ENCODE data around the gene CHADL. TPM values are rescaled to one million over a fixed set of nuclear protein-coding genes. Genes with fewer than 3 reads are reported as not detected.

Gene CHADL
- total and polyA plus RNA-seq, 2 of the 4 experiments (the other 2 are of a cell fraction): 0.18 to 0.53 TPM

DNA sequence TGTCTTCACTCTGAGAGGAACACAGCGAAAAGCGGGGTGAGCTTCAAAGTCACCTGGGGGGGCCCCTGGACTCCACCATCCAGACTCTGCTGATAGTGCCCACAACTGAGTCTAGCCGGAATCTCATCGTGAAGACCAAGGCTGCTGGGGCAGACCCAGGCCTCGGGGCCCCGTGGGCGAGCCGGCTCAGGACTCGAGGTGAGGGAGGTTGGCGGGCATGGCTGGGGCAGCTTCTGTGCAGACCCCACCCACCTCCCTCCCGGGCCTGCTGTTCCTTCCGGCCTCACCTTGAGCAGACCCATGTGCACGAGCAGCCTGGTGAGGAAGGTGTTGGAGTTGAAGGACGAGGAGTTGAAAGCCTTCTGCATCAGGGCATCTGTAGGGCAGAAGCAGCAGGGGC is 8.7 kb upstream of the CHADL start:
- no peak overlapping the region for H3K14ac ChIP-seq (replicated peaks; ENCODE audit: low read depth, low read length)
- no TSS peak for BruUV-seq (replicated peaks)
- H3K9ac ChIP-seq (ENCODE audit: low read depth, low read length): no peak overlapping the region
- no peak overlapping the region for H4K8ac ChIP-seq (ENCODE audit: low read depth in 2 of 2, low read length in 2 of 2)
- no peaks in the 10 kb centered on the region for H3K27me3 ChIP-seq (ENCODE audit: control insufficient read depth, insufficient read depth, low read length)
- no peak overlapping the region for H4K5ac ChIP-seq (ENCODE audit: low read depth, low read length)
- no peak overlapping the region for H3K4me3 ChIP-seq (ENCODE audit: insufficient read depth, low read depth, low read length)
- H3K4me1 ChIP-seq (ENCODE audit: control insufficient read depth, insufficient read depth, low read length): peaks cover 2% of the 10 kb centered on the region; the same call in 1 of the 2 replicates
- no peak overlapping the region for H3K18ac ChIP-seq (ENCODE audit: low read depth, low read length)
- H3K4me2 ChIP-seq (ENCODE audit: low read depth, low read length): no peak overlapping the region
- ChIA-PET CTCF (no interaction called here), POLR2A (ENCODE audit: unreplicated experiment) (no interaction called here)
- no peak overlapping the region for H2AK5ac ChIP-seq (ENCODE audit: low read depth, low read length)
- peaks cover 84% of the 10 kb centered on the region for H3K36me3 ChIP-seq (ENCODE audit: control insufficient read depth, insufficient read depth, low read length)
- no peak overlapping the region for H4K91ac ChIP-seq (ENCODE audit: insufficient read depth, low read depth, low read length)
- no peak overlapping the region for H3K23ac ChIP-seq (ENCODE audit: low read depth, low read length)
- no peak overlapping the region for H3K27ac ChIP-seq (ENCODE audit: insufficient read depth, low read length)
- H2BK15ac ChIP-seq (ENCODE audit: low read depth, low read length): no peak overlapping the region
- no peak overlapping the region for H2BK20ac ChIP-seq (ENCODE audit: low read depth, low read length)
- no peak overlapping the region for H3K56ac ChIP-seq (ENCODE audit: extremely low read depth, insufficient read depth, low read length)
- no peaks in the 10 kb centered on the region for H3K9me3 ChIP-seq (ENCODE audit: control insufficient read depth, insufficient read depth, low read length)
- H2AFZ ChIP-seq (replicated peaks; ENCODE audit: low read length, poor library complexity): no peak overlapping the region
- TF ChIP-seq RAD21 (IDR thresholded peaks at IDR 0.05; ENCODE audit: low read length) (no peak), BHLHE40 (IDR thresholded peaks at IDR 0.05; ENCODE audit: low read depth, low read length) (no peak)
- no peak overlapping the region for H2AK9ac ChIP-seq (replicated peaks; ENCODE audit: low read depth, low read length, poor library complexity)
- DNase-seq (no peak), ATAC-seq (ENCODE audit: low read depth) (no peak)
- H3K4ac ChIP-seq (ENCODE audit: low read depth, low read length): no peak overlapping the region
- intact Hi-C loops (cut with micrococcal nuclease): no loop called here
- in situ Hi-C loops (cut with MboI; ENCODE audit: low sequenced_read_pairs): no loop called here
- H2BK5ac ChIP-seq (ENCODE audit: low read depth, low read length, poor library complexity, severe bottlenecking): no peak overlapping the region
- no peaks in the 10 kb centered on the region; the same call in 1 of the 2 replicates for H3K9me1 ChIP-seq (ENCODE audit: insufficient read depth, low read length)
- no CpG with 5 or more reads among the region's 14 CpGs for WGBS, 2 experiments (ENCODE audit: extremely low coverage in 2 of 2, insufficient read length in 1 of 2)
- H2BK120ac ChIP-seq (ENCODE audit: low read depth, low read length): no peak overlapping the region
- peaks cover 23 to 58% of the 10 kb centered on the region in 2 experiments for H3K79me1 ChIP-seq (ENCODE audit: low read depth in 1 of 2, low read length in 2 of 2)
- dilution Hi-C loops (cut with HindIII; ENCODE audit: low sequenced_read_pairs, unreplicated experiment): no loop called here
- H4K20me1 ChIP-seq (ENCODE audit: insufficient read depth, low read length): peaks cover 13% of the 10 kb centered on the region

Measured in IMR-90 (cell line).